ENCODE measurements around the gene BCAS1. TPM values are rescaled to one million over a fixed set of nuclear protein-coding genes. Genes with fewer than 3 reads are reported as not detected.

The BCAS1 gene
- total and polyA plus RNA-seq, 2 donors (not counting 3 experiments of a cell fraction or from before 2014, with no cell fraction given) = not detected

- no TSS peak for BruUV-seq (replicated peaks)
- Histone ChIP-seq H3K9me3 (replicated peaks; ENCODE audit: control insufficient read depth, insufficient read depth, low read length) (no peaks in the 10 kb centered on the region), H3K27ac (ENCODE audit: insufficient read depth, low read depth, low read length) (no peak overlapping the region), H3K79me2 (ENCODE audit: control insufficient read depth, insufficient read depth, low read length) (no peaks in the 10 kb centered on the region), H3K9ac (replicated peaks; ENCODE audit: extremely low read depth, insufficient read depth, low read length) (no peak overlapping the region), H3K4me2 (ENCODE audit: insufficient read depth, low read length) (no peak overlapping the region), H3K27me3 (ENCODE audit: control insufficient read depth in 2 of 2, insufficient read depth in 2 of 2, low read length in 2 of 2) (no peaks in the 10 kb centered on the region), H4K20me1 (replicated peaks; ENCODE audit: control insufficient read depth, extremely low read depth, insufficient read depth, low read length) (no peaks in the 10 kb centered on the region), H3K36me3 (ENCODE audit: control insufficient read depth in 2 of 2, extremely low read depth in 1 of 2, insufficient read depth in 2 of 2, low read length in 2 of 2) (no peaks in the 10 kb centered on the region), H3K4me1 (ENCODE audit: control insufficient read depth, extremely low read depth, insufficient read depth, low read length) (no peaks in the 10 kb centered on the region), H3K4me3 (replicated peaks in 1 of 3; ENCODE audit: insufficient read depth in 1 of 3, low read depth in 1 of 3, low read length in 3 of 3) (no peak overlapping the region), H2AFZ (ENCODE audit: low read depth, low read length) (no peak overlapping the region), H3K9me1 (replicated peaks; ENCODE audit: control insufficient read depth, extremely low read depth, insufficient read depth, low read length) (no peaks in the 10 kb centered on the region)
- FAIRE-seq (no peak), DNase-seq (ENCODE audit: low read depth, low spot score) (no peak)
- dilution Hi-C loops (cut with MboI; ENCODE audit: extremely low pct_ligation_motif_present, low sequenced_read_pairs) = no loop called here
- intact Hi-C loops (cut with micrococcal nuclease) = no loop called here
- POLR2A ChIA-PET = interaction anchor here (0.6 kb wide), 1 partner anchor 308 kb away, joined by 10 read pairs; no protein-coding TSS in a partner anchor
- CTCF ChIA-PET = no interaction called here
- TF ChIP-seq POLR2AphosphoS5 (IDR thresholded peaks at IDR 0.05; ENCODE audit: insufficient read depth, low read depth, low read length) (no peak), JUN (IDR thresholded peaks at IDR 0.05; ENCODE audit: borderline replicate concordance, insufficient read depth, insufficient read length, low read depth) (no peak), EZH2 (IDR thresholded peaks at IDR 0.05; ENCODE audit: borderline replicate concordance, low read depth, low read length, severe bottlenecking) (no peak)
- TF ChIP-seq, protein P1, sequence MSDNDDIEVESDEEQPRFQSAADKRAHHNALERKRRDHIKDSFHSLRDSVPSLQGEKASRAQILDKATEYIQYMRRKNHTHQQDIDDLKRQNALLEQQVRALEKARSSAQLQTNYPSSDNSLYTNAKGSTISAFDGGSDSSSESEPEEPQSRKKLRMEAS (IDR thresholded peaks at IDR 0.05; ENCODE audit: insufficient read depth, insufficient read length) = no peak
Observed at GRCh38 chr20:54068966-54069365, 1.4 kb downstream of the BCAS1 start.

DNA sequence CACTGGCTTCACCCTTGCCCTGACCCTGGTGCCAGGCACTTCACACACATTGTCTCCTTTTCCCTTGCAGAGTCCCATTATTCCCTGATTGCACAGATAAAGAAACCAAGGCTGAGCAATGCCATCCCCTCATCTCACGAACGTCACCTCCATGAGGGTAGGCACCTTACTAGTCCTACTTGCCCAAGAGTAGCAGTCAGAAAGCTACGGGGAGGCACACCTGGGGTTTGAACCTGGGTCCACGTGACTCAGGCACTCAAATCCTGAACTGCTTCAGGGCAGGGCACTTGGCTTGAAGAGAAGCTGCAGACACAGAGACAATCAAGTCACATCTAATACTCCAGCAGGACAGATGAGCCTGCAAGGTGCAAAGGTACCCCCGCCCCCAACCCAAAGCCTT lies 1.9 kb downstream of the BCAS1 start:
- Histone ChIP-seq H3K9me1 (replicated peaks; ENCODE audit: control insufficient read depth, extremely low read depth, insufficient read depth, low read length) (no peaks in the 10 kb centered on the region), H3K79me2 (ENCODE audit: control insufficient read depth, insufficient read depth, low read length) (no peaks in the 10 kb centered on the region), H3K9ac (replicated peaks; ENCODE audit: extremely low read depth, insufficient read depth, low read length) (no peak overlapping the region), H3K4me1 (ENCODE audit: control insufficient read depth, extremely low read depth, insufficient read depth, low read length) (no peaks in the 10 kb centered on the region), H3K4me3 (replicated peaks in 1 of 3; ENCODE audit: insufficient read depth in 1 of 3, low read depth in 1 of 3, low read length in 3 of 3) (no peak overlapping the region), H3K4me2 (ENCODE audit: insufficient read depth, low read length) (no peak overlapping the region), H4K20me1 (replicated peaks; ENCODE audit: control insufficient read depth, extremely low read depth, insufficient read depth, low read length) (no peaks in the 10 kb centered on the region), H3K27ac (ENCODE audit: insufficient read depth, low read depth, low read length) (no peak overlapping the region), H3K27me3 (ENCODE audit: control insufficient read depth in 2 of 2, insufficient read depth in 2 of 2, low read length in 2 of 2) (no peaks in the 10 kb centered on the region), H2AFZ (ENCODE audit: low read depth, low read length) (no peak overlapping the region), H3K9me3 (replicated peaks; ENCODE audit: control insufficient read depth, insufficient read depth, low read length) (no peaks in the 10 kb centered on the region), H3K36me3 (ENCODE audit: control insufficient read depth in 2 of 2, extremely low read depth in 1 of 2, insufficient read depth in 2 of 2, low read length in 2 of 2) (no peaks in the 10 kb centered on the region)
- dilution Hi-C loops (cut with MboI; ENCODE audit: extremely low pct_ligation_motif_present, low sequenced_read_pairs) = no loop called here
- no peak for TF ChIP-seq MYC (IDR thresholded peaks at IDR 0.05; ENCODE audit: low read depth, low read length)
- no peak for TF ChIP-seq FOS (IDR thresholded peaks at IDR 0.05; ENCODE audit: borderline replicate concordance, insufficient read depth, low read length)
- TF ChIP-seq CTCF (IDR thresholded peaks at IDR 0.05; ENCODE audit: extremely low read depth in 1 of 2, insufficient read depth in 1 of 2, low read depth in 1 of 2, low read length in 2 of 2) = no peak
- TF ChIP-seq, protein P1 (IDR thresholded peaks at IDR 0.05; ENCODE audit: insufficient read depth, insufficient read length) = no peak
- no peak for TF ChIP-seq POLR2A (IDR thresholded peaks at IDR 0.05; ENCODE audit: low read depth, low read length)
- TF ChIP-seq EZH2 (IDR thresholded peaks at IDR 0.05; ENCODE audit: borderline replicate concordance, low read depth, low read length, severe bottlenecking) = no peak
- no peak for TF ChIP-seq GATA2 (IDR thresholded peaks at IDR 0.05; ENCODE audit: insufficient read depth, insufficient read length, low read depth, low read length)
- TF ChIP-seq POLR2AphosphoS5 (IDR thresholded peaks at IDR 0.05; ENCODE audit: insufficient read depth, low read depth, low read length) = no peak
- no peak for TF ChIP-seq JUN (IDR thresholded peaks at IDR 0.05; ENCODE audit: borderline replicate concordance, insufficient read depth, insufficient read length, low read depth)
- DNase-seq (ENCODE audit: low read depth, low spot score) (no peak), FAIRE-seq (no peak)
- no TSS peak for BruUV-seq (replicated peaks)
- intact Hi-C loops (cut with micrococcal nuclease) = no loop called here
- ChIA-PET POLR2A (interaction anchor here (0.6 kb wide), 1 partner anchor 308 kb away, joined by 10 read pairs; no protein-coding TSS in a partner anchor), CTCF (no interaction called here)
